ENCODE results near the gene PPIL3.
"Not testable (repeated sequence)": the region's sequence is repeated elsewhere in the genome, so short reads cannot be mapped to it uniquely, and the experiment has no call there.

Gene PPIL3

DNA sequence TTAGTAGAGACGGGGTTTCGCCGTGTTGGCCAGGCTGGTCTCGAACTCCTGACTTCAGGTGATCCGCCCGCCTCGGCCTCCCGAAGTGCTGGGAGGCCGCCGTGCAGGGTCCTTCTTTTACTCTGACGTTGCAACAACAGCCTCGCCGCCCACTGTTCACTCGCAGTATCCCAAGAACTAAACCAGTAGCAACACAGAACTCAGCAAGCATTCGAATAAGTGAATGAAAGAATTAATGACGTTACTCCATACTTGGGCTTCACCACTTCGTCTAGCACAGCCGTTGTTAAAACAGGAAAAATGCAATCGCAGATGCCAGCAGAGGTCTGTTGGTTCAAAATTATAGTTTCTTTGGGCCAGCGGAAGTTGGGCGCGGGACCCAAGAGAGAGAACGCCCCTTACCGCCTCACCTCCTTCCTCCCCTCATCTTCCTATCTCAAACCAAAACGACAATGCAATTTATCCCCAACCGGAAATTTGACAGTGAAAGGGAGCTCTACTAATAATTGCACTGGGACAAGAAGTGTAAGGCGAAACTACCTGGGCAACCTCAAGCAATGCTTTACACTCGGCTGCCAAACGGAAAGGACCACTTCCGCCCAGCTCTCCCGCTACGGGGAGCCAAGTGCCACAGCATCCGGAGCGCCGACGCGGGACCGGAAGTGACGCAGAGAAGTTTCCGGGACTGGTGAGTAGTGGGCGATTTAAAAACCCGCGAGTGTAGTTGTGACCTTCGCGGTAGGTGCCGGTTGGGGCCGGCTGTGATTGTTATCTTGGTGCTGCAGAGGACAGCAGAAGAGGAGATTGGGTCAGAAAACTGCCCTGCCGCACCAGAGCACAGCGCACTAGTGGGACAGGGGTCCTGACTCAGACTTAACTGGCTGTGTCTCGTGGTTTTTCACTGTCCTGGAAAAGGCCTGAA lies at the start of gene PPIL3, which contains the start of gene NIF3L1:
Gene PPIL3 (minus strand): TSS at position 374 of the 922 bp plus-strand sequence. CDS start 1,462 bp downstream, outside the sequence.
Gene NIF3L1 (plus strand): TSS at position 668 of the 922 bp plus-strand sequence. CDS start 2,573 bp downstream, outside the sequence.
- peak; percentile 93 for DNase-seq (ENCODE audit: low read depth)

DNA sequence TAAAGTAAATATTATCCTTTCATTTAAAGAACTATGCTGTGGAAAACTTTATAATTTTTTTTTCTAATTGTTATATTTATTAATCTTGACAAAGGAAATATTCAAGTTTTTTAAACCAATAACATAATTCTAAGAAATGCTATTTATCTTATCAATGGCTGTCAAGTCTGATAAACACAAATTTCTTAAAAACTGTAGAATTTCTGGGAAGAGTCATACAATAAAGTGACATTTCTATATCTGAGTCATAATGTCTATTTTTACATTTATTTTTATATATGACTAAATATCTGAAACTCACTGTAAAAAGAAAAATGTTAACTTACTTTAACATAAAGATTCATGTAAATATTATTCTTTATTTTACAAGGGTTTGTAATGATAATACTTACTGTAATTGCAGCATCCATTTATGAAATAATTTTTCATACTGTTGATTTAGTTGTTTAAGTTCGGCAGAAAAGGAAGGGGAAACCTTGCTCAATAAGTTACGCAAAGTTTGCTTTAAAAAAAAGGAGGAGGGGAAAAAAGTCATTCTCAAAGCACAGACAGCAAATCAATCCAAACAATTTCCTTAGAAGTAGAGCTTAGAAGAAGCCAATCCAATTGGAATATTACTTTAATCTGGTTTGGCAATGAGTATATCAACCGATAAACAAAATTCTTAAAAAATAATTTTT lies 42.2 kb upstream of the PPIL3 start:
- DNase-seq (ENCODE audit: low read depth): no peak

DNA sequence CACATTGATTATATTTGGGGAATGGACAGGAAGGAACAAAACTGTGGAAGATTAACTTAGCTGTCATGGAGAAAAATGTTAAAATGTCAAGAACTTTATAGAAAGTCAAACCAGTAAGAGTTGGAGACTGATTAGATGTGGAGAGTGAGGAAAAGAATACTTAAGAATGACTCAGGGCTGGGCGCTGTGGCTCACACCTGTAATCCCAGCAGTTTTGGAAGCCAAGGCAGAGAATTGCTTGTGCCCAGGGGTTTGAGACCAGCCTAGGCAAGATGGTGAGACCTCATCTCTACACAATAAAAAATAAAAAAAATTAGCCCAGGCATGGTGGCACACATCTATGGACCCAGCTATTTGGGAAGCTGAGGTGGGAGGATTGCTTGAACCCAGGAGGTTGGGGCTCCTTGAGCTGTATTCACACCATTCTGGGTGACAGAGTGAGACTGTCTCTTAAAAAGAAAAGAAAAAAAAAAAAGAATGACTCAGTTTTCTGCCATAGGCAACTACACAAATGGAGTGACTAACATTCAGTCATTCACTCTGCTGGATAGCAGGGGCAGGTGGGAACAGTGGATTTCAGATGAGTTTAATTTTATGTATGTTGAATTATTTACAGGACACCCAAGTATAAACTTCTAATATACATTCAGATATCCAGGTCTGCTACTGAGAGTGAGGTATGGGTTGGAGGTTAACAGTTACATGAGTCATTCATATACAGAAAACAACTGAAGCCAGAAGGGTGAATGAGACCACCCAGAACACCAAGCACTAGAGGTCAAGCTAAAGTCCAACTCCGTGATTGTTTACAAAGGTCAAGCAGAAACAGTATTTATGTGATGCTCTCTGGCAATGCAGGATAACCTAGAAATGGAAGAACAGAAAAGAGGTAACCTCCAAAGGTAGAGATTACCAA lies 40.7 kb upstream of the PPIL3 start:
- DNase-seq (ENCODE audit: low read depth): no peak

DNA sequence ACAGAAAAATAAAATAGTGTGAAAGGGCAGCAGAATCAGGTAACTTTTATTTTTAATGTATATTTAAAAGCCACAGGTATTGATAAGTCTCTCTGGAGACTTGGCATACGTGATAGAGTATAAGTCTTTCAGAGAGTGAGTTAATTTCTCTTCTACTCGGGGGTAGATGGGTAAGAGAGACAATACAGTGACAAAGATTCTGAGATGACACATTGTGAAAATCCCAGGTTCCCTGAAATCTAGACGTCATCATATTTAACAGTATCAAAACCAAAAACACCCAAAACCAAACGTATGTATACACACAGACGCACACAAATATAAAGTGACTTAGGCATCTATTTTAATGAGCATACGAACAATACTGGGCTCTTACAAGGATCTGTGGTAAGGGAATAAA lies 33.6 kb upstream of the PPIL3 start:
- DNase-seq (ENCODE audit: low read depth): no peak

DNA sequence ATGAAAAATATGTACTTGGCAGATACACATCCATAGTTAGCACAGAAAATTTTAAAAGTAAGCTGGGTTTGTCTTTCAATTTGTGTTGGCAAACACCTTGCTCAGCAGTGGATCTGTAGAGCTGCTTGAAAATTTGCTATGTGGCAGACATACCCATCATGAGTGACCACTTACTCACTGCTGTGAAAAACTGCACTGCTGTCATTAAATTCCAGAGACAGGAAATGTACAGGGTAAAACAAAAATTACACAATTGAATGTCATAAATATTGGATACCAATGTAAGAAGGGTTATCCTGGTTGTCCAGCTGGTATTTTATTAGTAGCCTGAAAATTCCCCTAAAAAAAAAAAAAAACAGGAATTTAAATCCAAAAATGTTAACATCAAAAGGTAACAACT lies 24.8 kb upstream of the PPIL3 start:
- DNase-seq (ENCODE audit: low read depth): peak; percentile 47

DNA sequence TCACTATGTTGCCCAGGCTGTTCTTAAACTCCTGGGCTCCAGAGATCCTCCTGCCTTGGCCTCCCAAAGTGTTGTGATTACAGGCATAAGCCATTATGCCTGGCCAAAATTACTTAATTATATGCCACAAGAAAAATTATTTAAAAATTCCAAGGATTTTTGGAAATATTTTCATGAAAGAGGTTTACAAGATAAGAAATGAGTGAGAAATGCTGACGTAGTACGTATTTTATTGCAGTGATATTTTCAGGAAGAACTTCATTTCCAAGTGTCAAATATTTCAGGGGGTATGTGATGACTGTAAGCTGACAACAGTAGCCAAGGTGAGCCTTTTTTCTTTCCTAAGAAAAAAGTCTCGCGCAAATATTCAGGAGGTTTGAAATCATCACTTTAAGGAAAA lies 21.1 kb upstream of the PPIL3 start:
- no peak for DNase-seq (ENCODE audit: low read depth)

DNA sequence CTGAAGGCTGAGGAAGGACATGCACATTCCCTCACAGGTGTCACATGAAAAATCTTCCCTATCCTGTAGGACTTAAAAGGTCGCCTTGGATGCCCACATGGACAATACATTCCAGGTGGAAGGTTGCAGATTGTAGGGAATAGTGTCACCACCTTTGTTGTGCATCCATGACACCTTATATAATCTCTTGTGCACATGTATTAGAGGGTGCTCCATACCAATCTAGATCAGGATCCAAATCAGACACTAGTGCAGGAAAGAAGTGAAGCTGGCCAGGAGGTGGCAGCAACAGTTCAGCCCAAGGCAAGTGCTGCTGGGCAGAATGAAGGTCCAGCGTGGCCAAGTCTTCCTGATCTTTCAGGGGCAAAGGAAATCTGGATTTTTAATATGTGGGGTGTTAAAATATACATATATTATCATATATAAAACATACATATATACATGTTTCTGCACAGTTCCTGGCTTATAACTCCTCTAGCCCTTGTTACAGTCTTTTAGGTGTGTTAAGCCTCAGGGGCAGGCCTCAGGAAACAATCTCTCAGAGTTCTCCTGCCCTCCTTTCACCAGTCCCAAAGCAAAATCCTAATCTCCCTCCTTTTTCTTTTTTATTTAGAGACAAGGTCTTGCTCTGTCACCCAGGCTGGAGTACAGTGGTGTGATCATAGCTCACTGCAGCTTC lies 16.9 kb upstream of the PPIL3 start:
- DNase-seq (ENCODE audit: low read depth): peak; percentile 40

DNA sequence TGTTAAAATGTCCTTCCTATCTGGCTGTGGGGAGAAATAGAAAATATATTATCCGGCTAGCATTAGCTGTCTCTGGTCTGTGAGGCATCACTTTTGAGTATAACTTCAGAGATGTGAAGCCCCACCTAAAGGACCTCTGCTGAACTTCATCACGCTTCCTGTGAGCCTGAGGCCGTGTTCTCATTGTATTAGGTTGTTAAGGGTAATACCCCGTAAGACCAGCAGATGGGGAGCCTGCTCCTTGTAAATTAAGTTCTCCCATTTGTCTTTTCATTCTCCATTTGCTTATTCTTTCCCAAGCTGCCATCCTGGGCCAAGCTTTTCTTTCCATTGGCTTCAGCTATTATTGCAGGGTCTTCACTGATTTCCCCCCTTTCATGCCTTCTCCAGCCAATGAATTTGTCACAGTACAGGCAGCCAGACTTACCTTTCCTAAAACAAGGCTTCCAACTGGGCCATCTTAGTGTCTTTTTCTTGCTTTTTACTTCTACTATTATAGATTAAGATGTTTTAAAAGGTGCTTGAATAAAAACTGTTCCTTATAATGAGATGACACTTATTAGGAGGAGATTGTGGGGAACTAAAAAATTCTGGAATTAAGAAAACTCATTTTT lies 12.7 kb upstream of the PPIL3 start:
- DNase-seq (ENCODE audit: low read depth): peak; percentile 76

DNA sequence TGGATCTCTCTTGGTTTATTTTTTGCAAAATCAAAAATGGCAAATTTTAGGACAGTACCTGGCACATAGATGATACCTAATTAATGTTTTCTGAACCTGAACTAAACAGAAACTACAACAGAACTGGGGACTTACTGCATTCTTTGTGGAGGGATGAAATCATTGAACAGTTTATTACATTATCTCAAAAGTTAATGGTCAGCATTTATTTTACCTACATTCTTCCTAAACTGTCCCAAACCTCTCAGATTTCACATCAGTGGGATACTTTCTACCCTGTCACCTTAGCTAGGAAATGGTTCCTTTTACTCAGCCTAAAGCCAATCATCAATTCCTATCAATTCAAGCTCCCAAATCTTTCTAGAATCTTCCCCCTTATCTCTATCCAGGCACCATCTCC lies 10.6 kb upstream of the PPIL3 start:
- no peak for DNase-seq (ENCODE audit: low read depth)

DNA sequence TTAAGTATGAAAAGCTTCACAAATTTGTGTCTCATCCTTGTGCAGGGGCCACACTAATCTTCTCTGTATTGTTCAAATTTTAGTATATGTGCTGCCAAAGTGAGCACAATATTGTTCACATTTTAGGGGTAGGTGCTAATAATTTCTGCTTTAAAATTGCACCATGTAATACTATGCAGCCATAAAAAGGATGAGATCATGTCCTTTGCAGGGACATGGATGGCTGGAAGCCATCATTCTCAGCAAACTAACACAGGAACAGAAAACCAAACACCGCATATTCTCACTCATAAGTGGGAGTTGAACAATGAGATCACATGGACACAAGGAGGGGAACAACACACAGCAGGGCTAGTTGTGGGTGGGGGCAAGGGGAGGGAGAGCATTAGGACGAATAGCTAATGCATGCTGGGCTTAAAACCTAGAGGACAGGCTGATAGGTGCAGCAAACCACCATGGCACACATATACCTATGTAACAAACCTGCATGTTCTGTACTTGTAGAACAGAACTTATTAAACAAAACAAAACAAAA lies 7.1 kb downstream of the PPIL3 start:
- not testable (repeated sequence) for DNase-seq (ENCODE audit: low read depth)

DNA sequence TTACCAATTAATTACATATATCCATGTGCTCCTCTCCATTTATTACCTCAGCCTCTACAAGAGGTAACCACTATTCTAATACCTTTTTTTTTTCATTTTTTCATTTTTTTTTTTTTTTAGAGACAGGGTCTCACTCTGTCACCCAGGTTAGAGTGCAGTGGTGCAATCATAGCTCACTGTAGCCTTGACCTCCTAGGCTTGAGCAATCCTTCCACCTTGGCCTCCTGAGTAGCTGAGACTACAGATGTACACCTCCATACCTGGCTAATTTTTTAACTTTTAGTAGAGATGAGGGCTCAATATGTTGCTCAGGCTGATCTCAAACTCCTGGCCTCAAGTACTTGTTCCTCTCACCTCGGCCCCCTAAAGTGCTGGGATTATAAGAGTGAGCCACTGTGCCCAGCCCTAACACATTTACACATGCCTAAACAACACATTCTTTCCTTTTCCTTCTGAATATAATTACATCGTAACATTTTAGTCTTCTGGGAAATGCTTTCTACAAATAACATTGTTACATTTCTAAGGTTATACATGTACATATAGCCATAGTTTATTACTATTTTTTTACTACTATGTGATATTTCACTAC lies 10.5 kb downstream of the PPIL3 start:
- DNase-seq (ENCODE audit: low read depth): no peak

DNA sequence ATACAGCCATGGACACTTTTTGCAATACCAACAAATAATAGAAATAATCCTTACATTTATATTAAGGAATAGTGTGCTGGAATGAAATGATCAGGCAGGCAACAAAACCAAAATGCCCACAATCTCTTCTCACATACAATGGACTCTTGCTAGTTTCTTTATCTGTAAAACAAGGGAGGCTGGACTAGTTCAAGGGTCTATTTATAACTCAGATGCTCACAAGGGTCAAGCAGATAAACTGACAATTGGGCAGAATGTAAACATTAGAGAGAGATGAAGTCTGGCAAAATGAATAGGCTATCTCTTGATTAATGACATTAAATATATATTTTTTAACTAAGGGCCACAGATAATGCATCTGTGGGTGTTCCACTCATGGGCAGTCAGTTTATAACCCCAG lies 11.4 kb downstream of the PPIL3 start:
- DNase-seq (ENCODE audit: low read depth): no peak

DNA sequence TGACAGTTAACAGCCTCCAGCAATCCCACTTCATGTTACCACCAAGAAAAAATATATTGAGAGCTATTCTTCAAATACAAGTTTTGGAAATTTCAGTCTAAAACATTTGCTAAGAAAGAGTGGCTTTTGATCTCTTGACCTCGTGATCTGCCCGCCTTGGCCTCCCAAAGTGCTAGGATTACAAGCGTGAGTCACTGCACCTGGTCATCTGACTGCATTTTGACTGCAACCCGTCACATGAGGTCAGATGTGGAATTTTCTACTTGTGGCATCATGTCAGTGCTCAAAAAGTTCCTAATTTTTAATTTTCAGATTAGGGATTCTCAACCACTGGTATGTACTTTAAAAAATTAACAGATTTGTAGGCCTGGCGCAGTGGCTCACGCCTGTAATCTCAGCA lies 15.3 kb downstream of the PPIL3 start:
- DNase-seq (ENCODE audit: low read depth): no peak

DNA sequence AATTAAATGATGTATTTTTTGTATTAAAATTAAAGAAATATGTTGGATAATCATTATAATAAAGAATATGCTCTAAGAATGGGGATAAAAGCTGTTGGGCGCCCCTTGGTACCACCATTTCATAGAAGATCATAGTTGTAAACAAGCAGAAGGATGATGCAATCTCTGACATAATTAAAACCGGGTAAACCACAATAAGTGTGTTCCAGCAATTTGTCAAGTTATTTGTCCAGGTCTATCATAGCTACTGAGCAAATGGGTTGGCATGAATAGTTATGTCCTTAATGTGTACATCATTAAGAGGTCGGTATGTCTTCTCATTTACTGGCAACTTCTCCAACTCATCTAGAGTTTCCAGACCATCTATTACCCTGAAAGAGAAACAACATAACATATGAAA lies 17.7 kb downstream of the PPIL3 start:
- no peak for DNase-seq (ENCODE audit: low read depth)

DNA sequence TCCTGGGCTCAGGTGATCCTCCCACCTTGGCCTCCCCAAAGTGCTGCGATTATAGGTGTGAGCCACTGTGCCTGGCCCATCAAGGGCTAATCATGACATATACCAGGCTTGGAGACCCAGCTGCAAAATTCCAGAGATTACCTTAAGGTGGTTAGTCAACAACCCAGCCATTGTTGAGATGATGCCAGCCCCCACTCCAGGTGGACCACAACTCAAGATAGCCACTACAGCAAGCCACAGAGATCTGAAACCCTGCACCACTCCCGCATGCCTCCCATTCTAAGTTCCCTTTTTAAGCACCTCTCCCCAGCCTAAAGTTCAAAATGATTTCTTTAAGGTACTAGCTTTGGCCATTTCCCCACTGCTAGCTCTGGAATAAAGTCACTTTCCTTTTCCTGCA lies 19.9 kb downstream of the PPIL3 start:
- no peak for DNase-seq (ENCODE audit: low read depth)

DNA sequence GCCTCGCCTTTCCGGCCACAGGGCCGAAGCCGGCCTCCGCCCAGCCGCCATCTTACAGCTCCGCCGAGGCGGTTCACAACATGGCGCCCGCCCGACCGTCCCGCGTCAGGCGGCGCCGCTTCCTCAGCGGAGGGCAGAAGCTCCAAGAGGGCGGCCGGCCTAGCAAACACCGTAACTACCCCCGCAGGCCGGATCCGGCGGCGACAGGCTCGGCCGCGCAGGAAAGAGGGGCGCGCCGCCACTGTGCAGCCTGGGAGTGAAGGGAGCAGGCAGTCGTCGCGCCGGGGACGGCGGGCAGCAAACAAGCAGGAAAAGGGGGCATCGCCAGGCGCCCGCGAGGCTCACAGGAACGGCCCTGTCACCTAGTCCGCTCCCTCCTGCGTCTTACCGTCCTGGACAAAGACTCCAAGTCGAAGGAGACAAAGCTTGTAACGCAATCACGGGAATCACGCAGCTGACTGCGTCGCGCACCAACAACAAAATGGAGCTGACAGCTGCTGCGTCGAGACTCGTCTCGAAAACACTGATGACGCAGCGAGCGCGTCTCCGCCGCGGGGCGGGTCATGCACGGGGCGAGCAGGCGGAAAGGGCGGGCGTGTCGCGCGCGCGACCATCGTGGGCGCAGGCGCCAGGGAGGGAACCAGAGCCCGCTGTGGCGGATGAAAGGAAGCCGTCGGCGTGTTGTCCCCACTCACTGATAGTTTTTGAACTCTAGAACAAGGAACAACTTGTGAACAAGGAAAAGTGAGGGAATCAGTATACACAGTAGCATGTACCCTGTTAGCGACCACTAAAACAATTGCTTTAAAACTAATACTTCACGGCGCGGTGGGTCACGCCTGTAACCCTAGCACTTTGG lies 24.5 kb downstream of the PPIL3 start, which contains the start of gene CLK1:
Gene CLK1 (minus strand): TSS at position 483 of the 859 bp plus-strand sequence. CDS start 2,796 bp downstream, outside the sequence.
- DNase-seq (ENCODE audit: low read depth): peak; percentile 84

DNA sequence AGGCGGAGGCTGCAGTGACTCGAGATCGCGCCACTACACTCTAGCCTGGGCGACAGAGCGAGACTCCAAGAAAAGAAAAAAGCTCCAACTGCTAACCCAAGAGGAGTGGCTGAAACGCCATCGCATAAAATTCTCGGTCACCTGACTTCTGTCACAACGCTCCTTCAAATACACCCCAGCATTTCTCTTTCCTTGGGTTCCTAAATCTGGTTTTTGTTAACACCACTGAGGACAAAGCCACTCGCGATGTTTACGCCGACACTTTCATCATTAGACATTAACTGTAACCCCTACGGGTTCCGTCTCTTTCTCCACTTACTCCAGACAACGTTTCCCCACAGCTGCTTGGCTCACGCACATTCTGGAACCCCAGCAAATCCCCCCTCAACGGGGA lies 25.1 kb downstream of the PPIL3 start:
- no peak for DNase-seq (ENCODE audit: low read depth)

DNA sequence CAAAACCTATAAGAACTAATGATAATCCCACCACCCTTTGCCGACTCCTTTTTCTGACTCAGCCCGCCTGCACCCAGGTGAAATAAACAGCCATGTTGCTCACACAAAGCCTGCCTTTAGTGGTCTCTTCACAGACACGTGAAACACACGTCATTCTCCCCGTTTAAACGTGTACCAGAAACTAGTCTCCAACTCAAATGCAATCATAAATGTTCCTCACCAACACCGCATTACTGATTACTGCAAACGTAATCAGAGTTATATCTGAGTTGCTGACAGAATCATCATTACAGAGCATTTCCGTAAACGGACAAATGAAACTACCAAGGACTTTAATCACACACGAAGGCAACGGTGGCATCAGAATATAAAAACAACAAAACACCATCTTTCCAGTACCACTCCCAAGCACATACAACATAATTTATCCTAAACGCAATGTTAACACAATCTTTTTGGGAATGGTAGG lies 26.3 kb downstream of the PPIL3 start:
- peak; percentile 33 for DNase-seq (ENCODE audit: low read depth)

DNA sequence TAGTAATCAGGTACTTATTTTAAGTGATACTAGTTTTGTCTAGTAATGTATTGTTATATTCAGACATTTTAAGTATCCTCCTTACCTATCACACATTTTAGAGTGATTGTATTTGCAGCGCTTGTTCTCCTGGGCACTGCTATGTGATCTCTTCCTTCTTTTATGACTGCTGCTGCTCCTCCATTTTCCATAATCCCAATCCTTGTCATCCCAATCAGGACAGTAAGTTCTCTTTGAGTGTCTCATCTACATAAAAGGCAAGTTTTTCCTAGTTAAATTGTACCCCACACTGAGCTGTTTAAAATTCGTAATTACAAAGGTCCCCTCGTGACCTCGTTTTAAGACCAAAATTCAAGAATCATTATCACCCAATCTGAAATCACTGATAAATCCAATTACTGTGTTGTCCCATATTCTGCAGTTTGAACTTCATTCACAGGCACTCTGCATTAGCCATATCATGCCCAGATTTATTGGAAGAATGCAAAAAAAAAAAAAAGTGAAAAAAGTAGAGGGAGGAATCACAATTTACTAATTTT lies 27.2 kb downstream of the PPIL3 start:
- no peak for DNase-seq (ENCODE audit: low read depth)
